Stimulated activated CD8-positive, alpha-beta memory T cell treated with anti-CD3 and anti-CD28 coated beads, Interleukin-7, amount 100 ng/mL, for 24 hours (primary cell): ENCODE measurements around the gene FAM98C.

Experiments used
- DNase-seq: peaks from one replicate; pipeline ENCODE4 v3.0.0-alpha.2; 2020; ENCODE audit warnings: low read depth

Gene FAM98C

DNA sequence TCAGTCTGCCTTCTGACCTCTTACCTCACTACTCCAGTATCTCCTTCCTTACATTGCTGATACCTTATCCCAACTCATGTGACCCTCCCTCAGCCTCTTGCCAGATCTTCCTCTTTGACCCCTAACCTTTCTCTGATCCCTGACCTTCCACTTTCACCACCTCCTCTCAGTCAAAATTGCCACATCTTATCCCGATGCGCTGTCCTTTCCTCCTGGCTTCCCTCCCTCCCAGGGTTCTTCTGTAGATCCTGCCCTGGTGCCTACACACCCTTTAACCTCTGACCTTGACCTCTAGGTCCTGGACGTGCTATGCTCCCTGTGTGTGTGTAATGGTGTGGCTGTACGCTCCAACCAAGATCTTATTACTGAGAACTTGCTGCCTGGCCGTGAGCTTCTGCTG lies 54.3 kb downstream of the FAM98C start:
- no peak for DNase-seq

DNA sequence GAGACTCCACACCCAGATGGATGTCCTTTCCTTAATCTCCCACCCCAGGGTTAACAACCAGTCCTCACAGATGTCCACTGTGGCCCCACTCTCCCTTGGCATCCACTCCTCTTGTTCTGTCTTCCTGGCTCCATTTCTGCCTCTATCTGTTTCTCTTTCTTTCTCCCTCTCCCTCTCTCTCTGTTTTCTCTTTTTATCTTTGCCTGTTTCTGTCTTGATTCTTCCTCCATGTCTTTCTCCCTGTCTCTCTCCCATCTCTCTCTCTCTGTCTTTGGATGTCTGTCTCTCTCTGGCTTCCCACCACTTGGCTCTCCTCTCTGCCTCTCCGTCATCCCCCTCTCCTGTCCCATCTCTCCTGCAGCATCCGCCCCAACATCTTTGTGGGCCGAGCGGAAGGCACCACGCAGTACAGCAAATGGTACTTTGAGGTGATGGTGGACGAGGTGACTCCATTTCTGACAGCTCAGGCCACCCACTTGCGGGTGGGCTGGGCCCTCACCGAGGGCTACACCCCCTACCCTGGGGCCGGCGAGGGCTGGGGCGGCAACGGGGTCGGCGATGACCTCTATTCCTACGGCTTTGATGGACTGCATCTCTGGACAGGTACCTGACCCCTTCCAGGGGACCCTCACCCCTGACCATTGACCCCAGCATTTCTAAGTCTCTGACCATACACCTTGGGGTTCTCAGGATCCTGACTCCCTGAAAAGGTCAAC lies 55.0 kb downstream of the FAM98C start:
- DNase-seq, result no peak
